ENCODE measurements around the gene CNOT11. TPM values are rescaled to one million over a fixed set of nuclear protein-coding genes. Genes with fewer than 3 reads are reported as not detected.

The CNOT11 gene
- total RNA-seq, 1 experiment from 2014 or later = 57.8 TPM

GRCh38 chr2:101302016-101302415 lies 49.3 kb downstream of the CNOT11 start (continued):
- no peak for TF ChIP-seq POLR2AphosphoS5 (IDR thresholded peaks at IDR 0.05; ENCODE audit: low read depth, low read length)
- TF ChIP-seq, protein P1, sequence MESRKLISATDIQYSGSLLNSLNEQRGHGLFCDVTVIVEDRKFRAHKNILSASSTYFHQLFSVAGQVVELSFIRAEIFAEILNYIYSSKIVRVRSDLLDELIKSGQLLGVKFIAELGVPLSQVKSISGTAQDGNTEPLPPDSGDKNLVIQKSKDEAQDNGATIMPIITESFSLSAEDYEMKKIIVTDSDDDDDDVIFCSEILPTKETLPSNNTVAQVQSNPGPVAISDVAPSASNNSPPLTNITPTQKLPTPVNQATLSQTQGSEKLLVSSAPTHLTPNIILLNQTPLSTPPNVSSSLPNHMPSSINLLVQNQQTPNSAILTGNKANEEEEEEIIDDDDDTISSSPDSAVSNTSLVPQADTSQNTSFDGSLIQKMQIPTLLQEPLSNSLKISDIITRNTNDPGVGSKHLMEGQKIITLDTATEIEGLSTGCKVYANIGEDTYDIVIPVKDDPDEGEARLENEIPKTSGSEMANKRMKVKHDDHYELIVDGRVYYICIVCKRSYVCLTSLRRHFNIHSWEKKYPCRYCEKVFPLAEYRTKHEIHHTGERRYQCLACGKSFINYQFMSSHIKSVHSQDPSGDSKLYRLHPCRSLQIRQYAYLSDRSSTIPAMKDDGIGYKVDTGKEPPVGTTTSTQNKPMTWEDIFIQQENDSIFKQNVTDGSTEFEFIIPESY (IDR thresholded peaks at IDR 0.05; ENCODE audit: extremely low read depth, insufficient replicate concordance, low read length) = no peak

DNA sequence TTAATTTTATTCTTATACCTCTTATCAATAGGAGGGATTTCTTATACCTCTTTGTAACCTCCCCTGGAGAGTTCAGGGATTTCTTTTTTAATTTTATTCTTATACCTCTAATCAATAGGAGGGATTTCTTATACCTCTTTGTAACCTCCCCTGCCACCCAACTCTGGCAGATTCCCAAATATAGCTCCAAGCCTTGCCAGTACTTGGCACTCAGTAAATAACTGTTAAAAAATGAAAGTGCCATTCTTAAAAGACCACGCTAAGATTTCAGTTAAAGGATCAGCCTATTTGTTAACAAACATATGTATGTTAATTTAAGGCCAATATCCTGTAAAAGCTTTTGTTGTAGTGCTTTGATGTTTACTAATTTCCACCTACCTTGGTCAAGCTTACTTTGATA lies 51.0 kb downstream of the CNOT11 start:
- Histone ChIP-seq H3K4me1 (ENCODE audit: control insufficient read depth in 1 of 2, insufficient read depth in 2 of 2, low read length in 2 of 2) (peaks cover 13 to 29% of the 10 kb centered on the region in 2 experiments), H3K4me2 (ENCODE audit: low read length) (no peak overlapping the region), H3K27me3 (ENCODE audit: insufficient read depth, low read length) (no peaks in the 10 kb centered on the region), H4K20me1 (ENCODE audit: insufficient read depth) (peaks cover 3% of the 10 kb centered on the region; the same call in 1 of the 2 replicates), H3K9ac (ENCODE audit: low read length) (no peak overlapping the region), H2AFZ (ENCODE audit: low read depth, low read length, poor library complexity, severe bottlenecking) (no peak overlapping the region), H3K79me2 (ENCODE audit: insufficient read depth, low read length) (peaks cover 97% of the 10 kb centered on the region), H3K9me2 (ENCODE audit: insufficient read depth) (no peaks in the 10 kb centered on the region), H3K27ac (ENCODE audit: low read depth, low read length) (no peak overlapping the region), H3K9me3 (ENCODE audit: control insufficient read depth in 1 of 2, insufficient read depth in 1 of 2, low read depth in 1 of 2, low read length in 2 of 2) (no peaks in the 10 kb centered on the region), H3K4me3 (replicated peaks in 1 of 2; ENCODE audit: low read depth in 1 of 2, low read length in 2 of 2) (no peak overlapping the region), H3K36me3 (ENCODE audit: control insufficient read depth in 1 of 2, insufficient read depth in 2 of 2, low read length in 2 of 2) (peaks cover 0 to 6% of the 10 kb centered on the region in 2 experiments; a peak in 1 of 4 replicates)
- no peak for DNase-seq (ENCODE audit: low read depth, low spot score)
- ChIA-PET CTCF (no interaction called here), POLR2A (no interaction called here), RAD21 (ENCODE audit: low non-redundant PET in 1 of 2, low total read pairs in 2 of 2, uncharacterized antibody in 2 of 2, unreplicated experiment in 2 of 2) (no interaction called here)
- intact Hi-C loops (cut with micrococcal nuclease) = no loop called here
- BruUV-seq (replicated peaks) = no TSS peak
- ATAC-seq = no peak
- TF ChIP-seq MAX (IDR thresholded peaks at IDR 0.05) = no peak

GRCh38 chr2:101305035-101305434 lies 52.3 kb downstream of the CNOT11 start:
- peaks cover 16 to 37% of the 10 kb centered on the region in 2 experiments for H3K4me1 ChIP-seq (ENCODE audit: control insufficient read depth in 1 of 2, insufficient read depth in 2 of 2, low read length in 2 of 2)
- H3K4me3 ChIP-seq (replicated peaks in 1 of 2; ENCODE audit: low read depth in 1 of 2, low read length in 2 of 2) = no peak overlapping the region
- no peak overlapping the region for H2AFZ ChIP-seq (ENCODE audit: low read depth, low read length, poor library complexity, severe bottlenecking)
- ChIA-PET POLR2A (no interaction called here), RAD21 (ENCODE audit: low non-redundant PET in 1 of 2, low total read pairs in 2 of 2, uncharacterized antibody in 2 of 2, unreplicated experiment in 2 of 2) (no interaction called here), CTCF (no interaction called here)
- peaks cover 83% of the 10 kb centered on the region for H3K79me2 ChIP-seq (ENCODE audit: insufficient read depth, low read length)
- no peak overlapping the region for H3K9ac ChIP-seq (ENCODE audit: low read length)
- H3K4me2 ChIP-seq (ENCODE audit: low read length) = no peak overlapping the region
- H3K27ac ChIP-seq (ENCODE audit: low read depth, low read length) = no peak overlapping the region
- peaks cover 3% of the 10 kb centered on the region; the same call in 1 of the 2 replicates for H4K20me1 ChIP-seq (ENCODE audit: insufficient read depth)
- intact Hi-C loops (cut with micrococcal nuclease) = no loop called here
- H3K9me2 ChIP-seq (ENCODE audit: insufficient read depth) = no peaks in the 10 kb centered on the region
- peaks cover 0 to 6% of the 10 kb centered on the region in 2 experiments; a peak in 1 of 4 replicates for H3K36me3 ChIP-seq (ENCODE audit: control insufficient read depth in 1 of 2, insufficient read depth in 2 of 2, low read length in 2 of 2)
- DNase-seq (ENCODE audit: low read depth, low spot score) (no peak), ATAC-seq (no peak)
- no TSS peak for BruUV-seq (replicated peaks)
- H3K27me3 ChIP-seq (ENCODE audit: insufficient read depth, low read length) = no peaks in the 10 kb centered on the region
- H3K9me3 ChIP-seq (ENCODE audit: control insufficient read depth in 1 of 2, insufficient read depth in 1 of 2, low read depth in 1 of 2, low read length in 2 of 2) = no peaks in the 10 kb centered on the region
- TF ChIP-seq ZNF274 (IDR thresholded peaks at IDR 0.05; ENCODE audit: low read depth, low read length) (no peak), ELF1 (IDR thresholded peaks at IDR 0.05; ENCODE audit: borderline replicate concordance, low read depth) (no peak), FOSL1 (IDR thresholded peaks at IDR 0.05; ENCODE audit: low read depth) (no peak), POLR2AphosphoS5 (IDR thresholded peaks at IDR 0.05; ENCODE audit: low read depth, low read length) (no peak), CTCF (IDR thresholded peaks at IDR 0.05 in 2 of 3, conservative IDR thresholded peaks at IDR 0.05 in 1 of 3; ENCODE audit: borderline replicate concordance in 1 of 3, insufficient read depth in 1 of 3, low read depth in 2 of 3, low read length in 2 of 3) (no peak), ZFX (IDR thresholded peaks at IDR 0.05) (no peak), SIN3A (IDR thresholded peaks at IDR 0.05; ENCODE audit: low read depth) (no peak), MAX (IDR thresholded peaks at IDR 0.05) (no peak), JUND (IDR thresholded peaks at IDR 0.05) (no peak), CEBPB (IDR thresholded peaks at IDR 0.05; ENCODE audit: low read depth) (no peak)
- TF ChIP-seq, protein P1 (IDR thresholded peaks at IDR 0.05; ENCODE audit: extremely low read depth, insufficient replicate concordance, low read length) = no peak

Data from HCT116 (cell line).